DMS153 treated with DMSO at 0.1 percent for 48 hours (cell line): ENCODE measurements around the gene ADAMTS4.

Experiments
- DNase-seq: peaks from one replicate; lab custom pipeline; 2025; ENCODE audit not compliant: unreplicated experiment; lab: John Stamatoyannopoulos, UW

Gene ADAMTS4

DNA sequence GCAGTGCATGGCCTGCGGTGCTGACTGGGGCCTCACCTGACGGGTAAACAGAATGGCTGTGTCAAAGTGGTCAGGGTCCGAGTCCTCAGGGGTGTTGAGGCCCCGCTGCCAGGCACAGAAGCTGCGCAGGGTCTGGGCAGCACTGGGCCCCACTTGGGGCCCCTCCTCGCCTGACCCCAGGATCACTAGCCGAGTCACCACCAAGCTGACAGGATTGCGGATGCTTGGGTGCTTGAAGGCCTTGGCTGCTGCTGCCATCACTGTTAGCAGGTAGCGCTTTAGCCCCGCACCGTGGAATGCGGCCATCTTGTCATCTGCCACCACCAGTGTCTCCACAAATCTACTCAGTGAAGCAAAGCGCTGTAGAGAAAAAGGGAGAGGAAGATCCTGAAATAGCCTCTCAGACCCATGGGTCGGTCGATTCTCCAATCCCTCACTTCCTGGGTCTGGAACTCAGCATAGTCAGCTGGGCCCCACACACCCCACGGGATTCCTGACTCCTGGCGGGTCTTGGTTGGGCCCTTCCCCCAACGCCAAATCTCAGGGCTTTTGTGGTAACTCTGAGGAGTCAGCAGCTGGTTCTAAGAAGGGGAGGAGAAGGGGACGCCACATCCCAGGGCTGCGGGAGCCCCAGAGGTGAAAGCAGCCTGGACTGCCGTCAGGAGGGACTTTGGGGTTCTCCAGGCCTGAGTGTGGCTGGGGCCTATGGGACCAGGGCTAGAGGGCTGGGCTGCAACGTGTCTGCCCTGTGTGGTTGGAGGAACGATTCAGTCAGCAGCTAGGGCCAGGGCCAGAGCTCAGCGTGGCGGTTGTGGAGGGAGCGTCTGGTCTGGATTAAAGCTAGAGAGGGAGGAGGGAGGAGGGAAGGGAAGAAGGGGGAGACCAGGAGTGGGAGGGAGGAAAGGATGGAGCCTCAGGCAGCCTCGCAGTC lies 2.1 kb downstream of the ADAMTS4 start:
- DNase-seq, result no peak

DNA sequence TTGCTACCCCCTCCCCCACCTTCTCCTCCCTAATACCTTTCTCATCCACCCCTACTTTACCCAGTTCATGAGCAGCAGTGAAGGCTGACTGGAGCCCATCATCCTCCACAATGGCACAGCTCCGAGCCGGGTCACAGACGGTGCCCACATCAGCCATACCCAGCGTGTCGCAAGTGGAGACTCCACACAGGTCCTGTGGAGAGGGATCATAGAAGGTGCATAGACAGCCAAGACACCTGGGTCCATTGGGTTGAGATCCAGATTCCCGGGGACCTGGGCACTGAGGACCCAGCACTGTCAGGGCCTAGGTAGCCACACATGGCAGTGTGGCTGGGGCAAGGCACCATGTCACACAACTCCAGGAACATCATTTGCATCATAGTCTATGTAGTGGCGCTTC lies 2.7 kb downstream of the ADAMTS4 start:
- no peak for DNase-seq

DNA sequence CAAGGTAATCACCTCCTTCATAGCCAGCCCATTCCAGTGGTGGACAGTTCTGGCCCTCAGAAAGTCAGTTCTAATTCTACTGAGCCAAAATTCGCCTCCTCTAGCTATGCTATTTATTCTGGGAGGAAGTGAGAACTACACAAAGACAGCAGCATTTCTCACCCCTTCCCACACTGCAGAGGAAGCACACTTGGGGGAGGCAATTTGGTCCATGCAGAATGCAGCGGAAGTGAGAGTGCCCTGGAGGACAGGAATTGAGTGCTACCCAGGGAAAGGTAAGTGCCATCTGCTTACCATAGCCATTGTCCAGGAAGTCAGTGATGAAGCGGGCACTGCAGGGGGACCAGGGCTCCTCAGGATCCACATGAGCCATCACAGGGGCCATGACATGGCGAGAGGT lies 3.7 kb downstream of the ADAMTS4 start:
- DNase-seq, result no peak

DNA sequence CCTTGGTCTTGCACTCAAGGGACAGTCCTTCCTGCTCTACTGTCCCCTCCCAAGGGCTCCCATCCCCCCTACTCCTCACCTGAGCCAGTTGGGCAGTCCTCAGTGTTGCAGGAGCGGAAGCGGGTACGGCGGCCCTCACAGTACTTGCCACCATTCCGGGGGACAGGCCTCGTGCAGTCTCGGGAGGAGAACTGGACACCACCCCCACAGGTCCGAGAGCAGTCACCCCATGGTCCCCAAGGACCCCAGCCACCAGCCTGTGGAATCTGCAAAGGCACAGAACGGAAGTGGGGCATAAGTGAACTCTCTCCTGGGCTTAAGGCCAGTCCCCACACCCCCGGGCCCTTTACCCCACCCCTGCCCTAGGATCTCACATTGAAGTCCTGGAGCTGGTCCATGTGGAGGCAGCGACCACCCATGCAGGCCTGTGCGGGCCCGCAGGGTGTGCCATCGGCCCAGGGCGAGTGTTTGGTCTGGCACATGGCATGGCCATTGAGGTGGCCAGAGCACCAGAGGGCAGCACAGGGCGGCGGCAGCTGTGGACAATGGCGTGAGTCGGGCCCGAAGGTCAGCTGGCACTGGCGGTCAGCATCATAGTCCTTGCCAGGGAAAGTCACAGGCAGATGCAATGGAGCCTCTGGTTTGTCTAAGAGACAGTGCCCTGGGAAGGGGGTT lies 5.2 kb downstream of the ADAMTS4 start:
- DNase-seq, result no peak

DNA sequence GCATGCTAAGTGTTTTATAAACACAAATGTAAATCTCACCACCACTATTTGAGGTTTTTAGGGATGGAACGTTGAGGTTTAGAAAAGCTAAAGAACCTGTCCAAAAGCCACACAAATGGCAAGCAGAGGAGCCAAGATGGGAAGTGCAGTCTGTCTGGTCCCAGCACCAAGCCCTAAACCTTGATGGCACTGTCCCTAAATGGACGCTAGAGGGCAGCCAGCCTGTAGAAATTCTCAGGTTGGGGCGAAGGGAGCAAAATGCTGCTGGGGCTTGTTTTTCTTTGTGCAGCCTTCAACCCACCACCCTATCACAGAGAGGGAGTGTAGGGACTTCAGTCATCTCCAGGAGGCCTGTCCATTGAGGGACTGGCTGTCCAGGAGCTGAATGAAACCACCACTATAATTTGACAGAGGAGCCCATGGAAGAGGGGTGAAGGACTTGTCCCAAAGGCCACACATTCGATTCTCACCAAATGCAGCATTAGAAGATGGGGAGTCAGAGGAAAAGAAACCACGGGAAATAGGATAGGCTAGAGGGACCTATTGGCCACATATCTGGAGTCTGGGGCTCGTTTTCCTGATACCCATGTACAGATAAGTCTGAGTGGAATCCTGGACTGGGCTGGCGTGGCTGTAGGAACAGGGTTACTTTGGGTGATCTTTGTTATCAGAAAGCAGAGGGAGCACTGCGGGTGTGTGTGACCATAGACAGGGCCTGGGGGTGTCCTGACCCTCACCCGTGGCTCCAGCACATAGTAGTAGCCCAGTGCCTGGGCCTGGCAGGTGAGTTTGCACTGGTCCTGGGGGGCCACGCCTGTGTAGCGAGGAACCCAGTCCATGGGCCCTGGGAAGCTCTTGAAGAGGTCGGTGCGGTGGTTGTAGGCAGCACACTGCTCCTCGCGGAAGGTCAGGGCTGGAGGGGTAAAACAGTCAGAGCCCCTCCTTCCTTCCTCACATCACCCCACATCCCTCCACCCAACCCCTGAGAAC lies 6.1 kb downstream of the ADAMTS4 start:
- peak; percentile 81 for DNase-seq

DNA sequence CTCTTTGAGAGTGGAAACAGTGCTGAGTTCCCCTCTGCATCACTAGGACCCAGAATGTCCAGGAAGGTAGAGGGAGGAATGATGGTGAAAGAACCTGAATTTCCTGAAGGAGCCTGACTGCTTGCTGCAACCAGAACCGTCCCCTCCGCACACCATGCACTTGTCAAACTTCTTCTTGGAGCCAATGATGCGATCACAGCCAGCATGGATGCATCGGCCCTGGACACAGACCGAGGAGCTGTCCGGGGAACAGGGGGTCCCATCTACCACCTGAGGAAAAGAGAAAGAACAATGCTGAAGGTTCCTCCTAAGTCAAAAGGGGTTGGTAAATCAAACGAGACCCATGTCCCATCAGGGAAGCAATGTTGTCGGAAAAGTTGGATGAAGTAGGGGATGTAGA lies 6.9 kb downstream of the ADAMTS4 start:
- DNase-seq, result no peak

DNA sequence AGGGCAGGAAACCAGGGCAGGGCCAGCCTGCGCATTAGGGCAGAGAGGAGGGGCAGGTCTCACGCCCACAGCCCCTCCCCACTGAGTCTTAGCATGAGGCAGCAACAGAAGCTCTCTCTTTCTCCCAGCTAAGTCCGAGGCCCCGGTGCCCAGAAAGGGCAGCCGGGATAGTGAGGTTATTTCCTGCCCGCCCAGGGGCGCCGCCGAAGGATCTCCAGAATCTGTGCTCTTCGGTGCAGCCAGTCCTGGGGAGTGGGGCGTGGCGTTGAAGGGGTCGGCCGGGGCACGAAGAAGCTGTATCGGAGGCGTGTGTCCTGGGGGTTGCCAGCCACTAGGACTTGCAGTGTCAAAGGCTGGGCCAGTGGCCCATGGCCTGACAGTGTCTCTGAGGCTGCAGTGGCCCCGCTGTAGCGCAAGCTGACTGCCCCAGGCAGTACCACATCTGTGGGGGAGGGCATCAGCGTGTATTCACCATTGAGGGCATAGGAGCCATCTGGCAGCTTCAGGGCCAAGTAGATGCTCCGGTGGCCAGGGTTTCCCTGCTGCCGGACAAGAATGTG lies 7.8 kb downstream of the ADAMTS4 start:
- no peak for DNase-seq

DNA sequence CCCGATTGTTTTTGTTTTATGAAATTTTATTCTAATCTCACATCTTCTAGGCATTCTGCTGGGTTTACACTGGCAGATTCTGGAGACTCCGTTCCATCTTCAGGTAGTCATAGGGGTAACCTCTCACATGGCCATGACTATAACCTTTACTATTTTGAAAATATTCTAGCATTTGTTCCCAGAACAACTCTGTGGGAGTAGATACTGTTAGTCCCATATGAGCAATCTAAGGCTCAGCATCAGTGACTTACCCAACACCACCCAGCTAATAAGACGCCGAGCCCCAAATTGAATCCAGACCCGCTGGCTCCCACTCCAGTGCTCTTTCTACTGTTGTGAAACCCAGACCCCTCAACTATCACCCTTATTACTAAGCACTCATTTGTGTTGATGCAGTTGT lies 9.8 kb downstream of the ADAMTS4 start:
- no peak for DNase-seq

DNA sequence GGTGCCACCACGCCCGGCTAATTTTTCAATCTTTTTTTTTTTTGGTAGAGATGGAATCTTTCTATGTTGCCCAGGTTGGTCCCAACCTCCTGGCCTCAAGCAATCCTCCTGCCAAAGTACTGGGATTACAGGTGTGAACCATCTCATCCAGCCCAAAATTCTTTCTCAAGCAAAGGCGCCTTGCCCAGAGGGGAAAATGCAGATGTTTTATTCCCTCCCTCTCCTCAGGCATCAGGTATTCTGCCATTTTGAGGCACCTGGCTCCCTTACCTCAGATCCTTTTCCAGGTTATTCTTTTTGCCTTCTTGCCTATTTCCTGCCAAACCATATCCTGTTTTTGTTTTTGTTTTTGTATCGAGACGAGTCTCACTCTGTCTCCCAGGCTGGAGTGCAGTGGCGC lies 10.5 kb downstream of the ADAMTS4 start:
- no peak for DNase-seq

DNA sequence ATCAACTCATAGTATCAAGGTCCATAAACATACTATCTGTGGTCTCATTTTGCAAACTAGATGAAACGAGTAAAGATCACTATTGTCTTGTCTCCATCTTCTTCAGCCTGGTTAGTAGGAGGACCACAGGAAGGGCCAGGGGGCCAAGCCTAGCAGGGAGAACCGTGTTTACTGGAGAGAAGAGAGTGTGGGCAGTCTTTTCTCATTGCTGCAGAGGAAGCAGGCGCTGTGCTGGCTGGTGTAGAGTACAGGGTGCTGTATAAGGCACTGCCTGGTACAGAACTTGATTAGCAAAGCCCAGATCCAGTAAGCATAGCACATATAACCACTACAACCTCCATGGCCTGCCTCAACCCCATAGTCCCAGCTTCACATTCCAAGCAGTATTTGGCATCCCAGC lies 11.5 kb downstream of the ADAMTS4 start:
- DNase-seq, result no peak

DNA sequence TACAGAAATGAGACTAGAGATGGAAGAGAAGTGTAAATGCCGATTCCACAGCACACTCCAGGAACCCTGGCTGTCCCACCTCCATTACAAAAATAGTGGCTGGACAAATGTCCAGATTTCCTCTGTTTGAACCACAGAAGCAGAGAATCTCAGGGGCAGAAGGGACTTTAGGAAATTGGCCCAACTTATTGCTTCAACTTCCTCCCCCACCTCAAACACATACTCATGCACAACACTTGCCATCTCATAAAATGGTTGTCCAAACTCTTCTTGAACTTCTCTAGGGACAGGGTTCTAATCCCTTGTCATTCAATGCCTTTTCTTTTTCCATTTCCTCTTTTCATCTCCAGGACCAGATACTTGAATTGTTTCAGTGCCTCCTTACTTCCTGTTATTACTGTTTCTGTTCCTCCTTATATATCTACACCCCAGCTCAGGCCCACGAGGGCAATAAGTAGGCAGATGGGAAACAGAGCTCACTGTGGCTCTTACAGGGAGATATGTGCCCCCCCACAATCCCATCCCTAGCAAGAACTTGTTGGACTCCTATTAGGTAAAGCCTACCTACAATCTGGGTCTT lies 13.0 kb downstream of the ADAMTS4 start:
- no peak for DNase-seq

DNA sequence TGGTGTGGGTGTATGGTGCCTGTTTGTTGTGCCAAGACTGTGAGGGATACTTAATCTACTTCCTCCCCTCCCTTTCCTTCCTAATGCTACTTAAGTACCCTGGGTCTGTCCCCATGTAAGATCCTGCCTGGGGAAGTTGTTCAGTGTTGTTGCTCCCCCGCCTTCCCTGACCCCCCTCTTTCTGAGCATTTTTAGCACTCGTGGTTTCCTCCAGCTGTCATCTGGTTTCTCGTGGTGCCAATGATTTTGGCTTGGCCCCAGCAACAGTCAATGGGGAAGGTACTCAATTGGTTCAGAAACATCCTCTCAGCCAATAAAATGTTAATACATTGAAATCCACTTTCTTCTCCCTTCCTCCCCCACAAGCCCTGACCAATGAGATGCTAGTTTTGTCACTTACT lies 13.6 kb downstream of the ADAMTS4 start:
- no peak for DNase-seq

DNA sequence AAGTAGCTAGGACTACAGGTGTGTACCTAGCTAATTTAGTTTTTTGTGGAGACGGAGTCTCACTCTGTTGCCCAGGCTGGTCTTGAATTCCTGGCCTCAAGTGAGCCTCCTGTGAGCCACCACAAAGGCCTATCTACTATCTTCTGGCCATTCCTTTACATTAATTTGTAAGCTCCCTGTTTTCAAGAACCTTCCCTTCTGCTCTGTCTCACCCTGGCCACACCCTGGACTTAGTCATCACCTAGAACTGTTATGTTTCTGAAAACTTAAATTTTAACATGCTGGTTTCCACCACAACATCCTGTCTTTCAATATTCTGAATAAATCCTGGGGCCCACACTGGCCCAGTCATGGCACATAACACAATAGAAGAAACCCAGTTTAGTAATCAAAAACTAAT lies 16.6 kb downstream of the ADAMTS4 start:
- no peak for DNase-seq

DNA sequence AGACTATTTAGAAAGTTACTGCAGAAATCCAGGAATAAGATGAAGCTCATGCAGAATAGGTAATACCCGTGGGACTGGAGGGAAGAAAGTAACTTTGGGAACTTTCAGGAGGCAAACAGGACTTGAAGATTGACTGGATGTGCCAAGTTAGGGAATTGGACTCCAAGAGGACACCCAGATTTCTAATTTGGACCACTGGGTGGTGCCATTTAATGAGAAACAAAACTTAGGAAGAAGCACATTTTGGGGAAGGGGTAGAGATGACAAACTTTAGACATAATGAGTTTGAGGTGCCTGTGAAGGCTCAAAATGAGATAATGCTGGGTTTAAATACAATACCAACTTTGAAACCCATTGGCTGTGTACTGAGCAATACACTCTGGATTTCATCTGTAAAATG lies 18.2 kb downstream of the ADAMTS4 start:
- no peak for DNase-seq

DNA sequence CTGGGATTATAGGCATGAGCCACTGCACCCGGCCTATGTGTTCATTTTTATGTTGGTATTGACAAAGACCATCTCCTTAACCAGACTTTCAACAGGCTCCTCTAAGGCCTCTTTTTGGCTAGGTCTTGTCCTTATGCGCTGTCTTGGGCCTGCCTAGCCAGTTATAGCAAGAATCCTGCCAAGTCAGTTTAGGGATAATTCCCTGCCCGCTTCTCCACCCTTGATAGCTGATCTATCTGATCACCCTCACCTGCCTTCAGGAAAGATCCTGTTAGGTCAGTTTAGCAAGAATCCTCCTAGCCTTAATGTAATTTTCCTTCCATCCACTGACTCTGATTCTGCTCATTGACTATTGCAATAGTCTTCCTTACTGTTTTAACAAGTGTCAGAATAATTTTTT lies 19.2 kb downstream of the ADAMTS4 start:
- no peak for DNase-seq

DNA sequence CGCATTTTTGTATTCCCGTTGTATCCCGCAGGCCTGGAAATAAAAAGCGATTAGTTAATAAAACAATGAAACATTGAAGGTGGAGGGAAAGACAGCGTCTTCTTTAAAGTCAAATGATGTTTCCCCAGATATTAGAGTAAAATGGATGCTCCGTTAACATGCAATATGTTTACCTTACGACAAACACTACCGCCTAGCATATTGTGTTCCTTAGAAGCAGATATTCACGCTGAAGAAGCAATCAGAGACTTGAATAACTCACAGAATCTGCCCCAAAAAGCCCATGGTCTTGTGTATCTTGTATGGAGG lies 21.0 kb downstream of the ADAMTS4 start:
- DNase-seq, result no peak

DNA sequence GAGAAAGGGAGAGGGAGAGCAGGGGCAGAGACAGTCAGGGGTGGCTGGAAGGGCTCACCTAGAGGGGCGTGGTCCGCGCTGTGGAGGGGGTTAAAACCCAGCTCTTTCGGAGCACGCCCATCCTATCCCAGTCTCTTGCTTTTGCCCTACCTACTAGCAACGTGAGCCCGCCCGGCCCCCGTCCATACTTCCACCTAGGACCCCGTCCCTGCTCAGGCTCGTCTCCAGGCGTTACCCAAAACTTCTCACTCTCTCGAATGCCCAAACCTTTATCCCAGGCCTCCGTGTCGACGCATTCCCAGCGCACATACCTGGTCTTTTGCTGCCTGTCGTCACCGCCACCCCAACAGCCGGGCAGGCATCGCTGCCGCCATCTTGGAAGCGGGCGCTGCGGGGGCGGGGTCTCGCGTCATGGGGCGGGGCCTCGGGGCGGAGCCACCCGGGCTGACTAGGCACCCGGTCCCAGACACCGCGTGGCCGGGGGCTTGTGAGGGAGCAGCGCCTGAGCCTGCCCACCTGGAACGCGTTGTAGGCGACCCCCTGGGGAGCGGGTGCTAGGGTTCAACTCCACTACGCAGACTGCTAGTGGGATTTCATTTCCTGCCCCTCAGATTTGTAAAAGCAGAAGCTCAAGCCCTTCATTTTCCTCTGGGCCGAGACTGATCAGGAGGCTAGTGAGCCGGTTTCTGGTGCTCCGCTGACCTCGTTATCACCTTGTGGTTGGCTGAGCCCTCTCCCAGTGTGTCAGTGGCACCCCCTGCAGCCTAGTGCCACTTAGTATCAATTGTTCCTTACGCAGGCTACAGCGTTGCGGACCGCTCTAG lies 21.5 kb downstream of the ADAMTS4 start, which contains the start of gene B4GALT3:
B4GALT3 (minus strand) TSS at position 396 of the 824 bp plus-strand sequence. CDS start 1,447 bp downstream, outside the sequence.
- DNase-seq, result peak; percentile 97

DNA sequence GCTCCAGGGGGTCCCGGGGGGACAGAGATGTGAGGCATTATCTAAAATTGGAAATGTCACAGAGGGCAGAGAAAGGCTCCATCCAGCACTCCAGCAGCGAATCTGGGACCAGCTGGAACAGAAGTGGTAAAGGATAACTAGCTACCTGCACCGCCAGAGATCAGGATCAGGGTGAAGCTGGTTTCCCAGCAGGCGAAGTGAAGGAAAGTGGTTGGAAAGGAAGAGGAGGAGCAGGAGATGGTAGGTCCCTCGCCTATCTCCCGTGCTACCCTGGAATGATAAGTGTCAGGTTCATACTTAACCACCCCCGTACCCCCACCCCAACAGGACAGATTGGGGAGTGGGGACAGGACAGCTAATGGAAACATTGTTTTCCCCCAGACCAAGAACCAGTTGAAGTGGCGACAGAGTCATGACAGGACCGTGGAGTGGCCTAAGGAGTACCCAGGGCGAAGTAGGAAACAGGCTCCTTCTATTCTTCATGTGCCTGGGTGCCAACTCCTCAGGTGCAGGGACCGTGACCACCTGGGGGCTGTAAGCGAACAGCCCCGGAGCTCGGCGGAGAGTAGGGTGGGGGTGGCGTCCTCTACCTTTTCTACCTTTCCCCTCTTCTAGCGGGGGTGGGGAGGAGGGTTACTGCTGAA lies 22.3 kb downstream of the ADAMTS4 start:
- no peak for DNase-seq

DNA sequence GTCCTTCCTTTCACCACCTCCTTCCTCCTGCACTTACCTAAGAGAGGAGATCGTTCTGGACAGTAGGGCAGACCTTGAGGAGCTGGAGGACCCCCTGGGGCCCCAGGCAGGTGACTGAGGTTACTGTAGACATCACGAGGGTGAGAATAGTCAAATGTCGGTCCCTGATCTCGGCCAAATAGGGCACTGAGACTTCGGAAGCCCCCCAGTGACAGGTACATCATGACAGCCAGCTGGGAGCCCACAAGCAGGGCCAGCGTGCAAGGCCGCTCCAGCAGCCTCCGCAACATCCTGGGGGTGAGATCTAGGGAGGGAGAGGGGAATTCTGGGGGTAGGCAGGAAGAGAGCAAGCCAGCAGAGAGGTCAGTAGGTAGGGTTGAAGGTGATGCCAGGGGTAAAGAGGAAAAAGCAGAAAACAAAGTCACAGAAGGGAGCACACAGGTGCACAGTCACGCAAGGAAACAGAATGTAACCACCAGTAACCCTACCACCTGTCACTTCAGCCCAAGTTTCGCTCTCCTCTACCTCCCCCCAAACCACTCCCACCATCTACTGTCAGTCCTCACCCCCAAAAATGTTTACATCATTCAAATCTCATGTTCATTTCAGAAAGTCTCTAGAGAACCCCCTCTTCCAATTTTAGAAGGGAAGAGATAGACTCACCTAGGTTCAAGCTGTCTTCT lies 22.9 kb downstream of the ADAMTS4 start:
- no peak for DNase-seq
